HG02588 (cell line): Measurements from ENCODE around the gene CDK16.

ENCODE experiments used
- ATAC-seq: cut with Tn5 transposase; IDR thresholded peaks from one replicate; pipeline ENCODE4 v1.9.1; 2021; ENCODE audit warnings: mild to moderate bottlenecking, moderate library complexity; ENCODE audit not compliant: unreplicated experiment

CDK16 gene

DNA sequence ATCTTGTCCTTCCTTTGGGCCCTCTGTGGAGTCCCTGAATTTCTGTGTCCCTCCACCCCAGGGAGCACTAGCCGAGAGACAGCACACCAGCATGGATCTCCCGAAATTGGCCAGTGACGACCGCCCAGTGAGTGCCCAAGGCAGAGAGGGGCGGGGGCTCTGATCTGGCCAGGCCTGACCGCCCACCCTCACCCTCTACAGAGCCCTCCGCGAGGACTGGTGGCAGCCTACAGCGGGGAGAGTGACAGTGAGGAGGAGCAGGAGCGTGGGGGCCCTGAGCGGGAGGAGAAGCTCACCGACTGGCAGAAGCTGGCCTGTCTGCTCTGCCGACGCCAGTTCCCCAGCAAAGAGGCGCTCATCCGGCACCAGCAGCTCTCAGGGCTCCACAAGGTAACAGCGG is 33.2 kb upstream of the CDK16 start:
- ATAC-seq: no peak

DNA sequence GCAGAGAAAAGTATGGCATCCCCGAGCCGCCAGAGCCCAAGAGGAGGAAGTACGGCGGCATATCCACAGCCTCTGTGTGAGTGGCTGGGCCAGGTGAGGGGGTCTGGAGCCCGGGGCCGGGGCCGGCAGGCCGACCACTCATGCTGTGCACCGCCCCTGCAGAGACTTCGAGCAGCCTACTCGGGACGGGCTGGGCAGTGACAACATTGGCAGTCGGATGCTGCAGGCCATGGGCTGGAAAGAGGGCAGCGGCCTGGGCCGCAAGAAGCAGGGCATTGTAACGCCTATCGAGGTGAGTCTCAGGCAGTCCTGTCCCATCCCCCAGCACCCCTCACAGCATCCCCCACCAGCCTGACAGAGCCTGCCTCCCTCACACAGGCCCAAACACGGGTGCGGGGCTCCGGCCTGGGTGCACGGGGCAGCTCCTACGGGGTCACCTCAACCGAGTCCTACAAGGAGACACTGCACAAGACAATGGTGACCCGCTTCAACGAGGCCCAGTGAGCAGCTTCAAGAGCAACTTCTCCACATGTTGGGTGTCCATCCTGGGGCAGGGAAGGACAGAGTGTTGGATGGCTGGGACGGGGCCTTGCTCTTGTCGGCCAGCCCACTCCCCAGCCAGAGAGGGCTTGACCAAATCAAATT is 32.3 kb upstream of the CDK16 start:
- no peak for ATAC-seq

DNA sequence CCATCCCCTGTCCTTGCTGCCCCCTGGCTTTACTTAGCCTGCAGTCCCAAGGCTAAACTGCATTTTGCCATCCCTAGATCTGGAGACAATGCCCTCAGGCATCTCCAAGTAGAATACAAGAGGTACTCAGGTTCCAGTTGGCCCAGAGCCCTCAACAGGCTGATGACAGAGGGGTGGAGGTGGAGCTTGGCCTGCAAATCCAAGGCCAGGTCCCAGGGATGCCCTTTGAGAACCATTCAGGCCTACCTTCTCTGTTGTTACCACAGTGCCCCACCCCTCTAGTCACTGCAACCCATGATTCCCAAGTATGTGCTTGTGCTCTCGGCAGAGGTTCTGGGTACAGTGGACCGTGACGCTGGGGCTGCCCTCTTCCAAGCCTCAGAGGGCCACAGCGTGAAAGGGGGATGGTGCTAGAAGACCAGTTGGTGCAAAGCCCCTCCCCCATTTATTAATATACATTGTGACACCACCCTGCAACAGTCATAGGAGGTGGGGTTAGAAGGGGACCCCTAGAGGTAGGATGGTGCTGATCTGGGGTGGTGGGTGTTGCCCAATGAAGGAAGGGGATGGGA is 31.3 kb upstream of the CDK16 start:
- ATAC-seq: no peak

DNA sequence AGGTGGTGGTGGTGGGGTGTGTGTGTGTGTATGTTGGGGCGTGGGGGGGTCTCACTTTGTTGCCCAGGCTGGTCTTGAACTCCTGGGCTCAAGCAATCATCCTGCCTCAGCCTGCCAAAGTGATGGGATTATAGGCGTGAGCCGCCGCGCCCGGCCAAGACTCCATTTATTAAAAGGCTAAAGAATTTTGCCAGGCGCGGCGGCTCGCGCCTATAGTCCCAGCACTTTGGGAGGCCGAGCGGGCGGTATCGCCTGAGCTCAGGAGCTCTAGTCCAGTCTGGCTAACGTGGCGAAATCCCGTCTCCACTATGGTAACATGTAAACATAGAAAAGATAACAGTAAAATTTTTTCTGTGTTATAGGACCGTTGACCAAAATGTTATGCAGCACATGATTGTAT is 28.6 kb upstream of the CDK16 start:
- no peak for ATAC-seq

DNA sequence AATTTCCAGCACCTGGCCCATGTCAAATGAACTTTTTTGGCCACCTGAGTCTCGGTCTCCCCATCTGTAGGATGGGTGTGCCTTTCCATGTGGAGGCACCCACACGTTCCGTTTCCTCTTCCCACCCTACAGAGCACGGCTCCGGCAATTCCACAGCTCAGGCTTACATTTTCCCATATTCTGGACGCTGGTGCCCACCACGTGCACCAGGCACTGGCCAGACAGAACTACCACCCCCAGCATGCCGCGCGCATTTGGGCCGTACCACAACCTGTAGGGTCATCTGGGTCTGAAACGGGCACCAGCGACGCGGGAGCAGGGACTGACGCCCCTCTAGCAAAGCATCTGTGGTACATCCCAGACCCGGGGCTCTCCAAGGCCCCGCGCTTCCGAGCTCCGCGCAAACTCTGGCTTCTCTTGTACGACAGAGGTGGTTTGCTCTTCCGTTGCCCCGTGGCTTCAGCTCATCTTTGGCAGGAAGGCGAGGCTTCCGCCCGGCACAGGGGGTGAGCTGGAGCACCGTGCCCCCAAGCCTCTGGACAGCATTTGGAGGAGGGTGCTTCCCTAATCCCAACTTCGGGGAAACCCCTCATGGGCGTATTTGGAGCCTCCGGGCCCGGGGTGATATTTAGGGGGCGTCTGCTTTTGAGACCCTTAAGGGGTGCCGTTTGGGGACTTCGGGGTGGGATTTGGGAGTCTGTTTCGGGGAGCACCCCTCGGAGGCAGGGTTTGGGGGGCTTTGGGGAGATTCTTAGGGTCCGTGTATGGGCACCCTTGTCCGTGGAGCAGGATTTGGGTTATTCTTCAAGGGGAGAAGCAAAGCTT is 27.8 kb upstream of the CDK16 start:
- peak; percentile 68 for ATAC-seq

DNA sequence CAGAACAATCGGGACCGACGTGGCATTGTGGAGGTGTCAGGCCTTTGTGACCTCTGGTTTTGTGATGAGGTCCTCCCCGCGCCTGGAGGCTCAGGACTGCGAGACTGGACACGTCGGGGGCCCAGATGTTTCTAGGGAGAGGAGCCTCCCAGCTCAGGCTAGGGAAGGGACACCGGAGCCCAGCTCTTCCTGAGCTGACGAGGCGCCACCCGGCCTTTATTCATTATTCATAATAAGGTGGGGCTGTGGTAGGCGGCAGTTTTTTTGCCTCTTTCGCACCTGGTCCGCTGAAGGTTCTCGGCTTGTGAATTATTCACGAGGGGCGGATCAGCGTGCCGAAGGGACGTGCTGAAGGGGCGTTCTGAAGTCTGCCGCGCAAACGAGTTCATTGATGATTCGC is 27.1 kb upstream of the CDK16 start:
- ATAC-seq: no peak

DNA sequence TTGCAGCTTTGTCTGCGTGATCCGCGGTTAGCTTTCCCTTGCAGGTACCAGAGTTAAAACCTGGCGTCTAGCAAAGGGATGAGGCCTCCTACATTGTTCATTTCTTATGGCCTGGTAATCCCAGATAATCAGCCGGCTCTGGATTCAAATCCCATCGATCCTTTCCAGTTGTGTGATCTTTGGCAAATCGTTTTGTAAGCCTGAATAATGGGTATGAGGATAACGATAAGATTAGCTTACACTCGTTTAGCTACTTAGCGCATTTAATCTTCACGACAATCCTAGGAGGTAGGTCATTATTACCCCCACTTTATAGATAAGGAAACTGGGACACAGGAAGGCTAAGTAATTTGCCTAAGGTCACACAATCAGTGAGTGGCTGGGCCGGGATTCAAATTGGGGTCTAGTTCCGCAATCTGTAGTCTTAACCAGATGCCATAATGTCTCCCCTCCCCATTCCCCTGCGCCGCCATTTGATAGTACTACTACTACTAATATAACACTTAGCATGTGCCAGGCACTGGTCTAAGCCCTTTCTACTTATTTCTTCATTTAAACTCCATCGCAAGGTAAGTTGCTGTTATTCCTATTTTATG is 26.6 kb upstream of the CDK16 start:
- ATAC-seq: no peak

DNA sequence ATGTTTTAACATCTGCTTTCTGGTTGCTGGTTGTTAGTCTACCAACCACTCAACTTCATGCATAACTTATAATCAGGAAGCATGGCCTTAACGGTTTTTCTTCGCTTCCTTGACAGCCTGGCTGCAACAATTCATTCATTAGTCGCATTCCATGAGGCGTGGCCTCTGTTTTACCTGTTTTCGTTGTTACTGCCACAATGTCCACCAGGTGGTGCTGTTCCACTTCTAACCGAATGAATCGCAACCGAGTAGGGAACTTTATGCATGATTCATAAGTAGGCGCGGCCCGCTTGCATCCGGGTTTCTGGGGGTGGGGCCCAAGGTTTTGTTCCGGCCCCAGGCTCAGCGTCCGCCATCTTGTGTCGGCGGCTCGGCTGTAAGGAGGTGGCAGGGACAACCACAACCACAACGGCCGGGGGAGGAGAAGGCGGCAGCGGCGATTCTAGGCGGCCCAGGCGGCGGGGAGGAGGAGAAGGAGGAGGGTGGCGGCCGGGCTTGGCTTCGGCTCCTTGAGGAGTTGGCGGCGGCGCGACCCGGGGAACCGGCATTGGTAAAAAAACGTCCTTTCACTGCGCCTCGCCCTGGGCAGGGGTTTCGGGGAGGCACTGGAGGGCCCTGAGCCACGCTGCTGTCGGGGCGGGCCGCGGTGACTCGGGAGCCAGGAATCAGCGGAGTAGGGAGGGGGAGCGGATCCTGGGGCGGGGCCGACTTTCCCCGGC is 24.8 kb upstream of the CDK16 start, which contains the start of gene UBA1:
Gene UBA1 (plus strand): TSS at position 355 of the 719 bp plus-strand sequence. CDS start 4,974 bp downstream, outside the sequence.
- ATAC-seq: peak; percentile 60

DNA sequence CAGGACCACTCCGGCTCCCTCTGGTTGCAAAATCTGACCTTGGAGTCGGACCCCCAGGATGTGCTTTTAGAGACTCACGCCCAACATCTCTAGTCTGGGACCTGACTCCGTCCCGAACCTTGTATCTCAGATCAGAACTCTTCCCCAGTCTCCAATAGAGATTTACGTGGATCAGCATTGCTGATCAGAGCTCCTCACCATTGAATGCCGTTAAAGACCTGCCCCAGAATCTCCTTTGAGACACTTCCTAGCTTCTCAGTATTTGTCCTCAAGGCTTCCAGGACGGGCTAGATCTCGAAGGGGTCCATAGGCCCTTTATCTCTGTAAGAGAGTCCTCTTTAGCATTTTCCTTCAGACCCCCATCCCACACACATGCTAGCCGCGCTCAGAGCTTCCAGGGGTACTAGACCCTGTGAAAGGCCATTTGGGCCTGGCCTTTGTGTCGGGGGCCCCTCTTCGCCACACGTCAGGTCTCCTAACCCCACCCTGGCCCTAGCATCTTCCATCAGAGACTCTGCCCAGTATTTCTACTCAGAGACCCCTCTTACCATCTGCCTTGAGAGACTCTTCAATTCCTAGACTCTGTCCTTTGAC is 24.2 kb upstream of the CDK16 start:
- no peak for ATAC-seq

DNA sequence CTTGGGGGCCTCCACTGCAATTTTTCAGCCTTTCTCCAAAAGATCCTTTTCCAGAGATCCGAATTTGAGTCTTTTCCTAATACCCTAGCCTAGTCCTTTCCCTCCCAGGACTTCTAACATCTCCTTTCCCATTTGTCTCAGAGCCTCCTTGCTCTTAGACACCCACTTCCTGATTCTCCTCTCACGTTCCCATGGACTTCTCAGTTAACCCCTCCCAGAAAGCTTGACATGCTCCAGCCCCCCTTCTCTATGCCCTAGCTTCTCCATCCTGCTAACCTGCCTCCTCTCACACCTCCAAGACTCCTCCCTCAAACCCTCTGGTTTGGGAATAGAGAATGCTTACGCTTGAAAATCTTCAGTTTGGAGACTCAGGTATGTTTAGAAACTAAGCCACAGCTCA is 22.4 kb upstream of the CDK16 start:
- ATAC-seq: no peak

DNA sequence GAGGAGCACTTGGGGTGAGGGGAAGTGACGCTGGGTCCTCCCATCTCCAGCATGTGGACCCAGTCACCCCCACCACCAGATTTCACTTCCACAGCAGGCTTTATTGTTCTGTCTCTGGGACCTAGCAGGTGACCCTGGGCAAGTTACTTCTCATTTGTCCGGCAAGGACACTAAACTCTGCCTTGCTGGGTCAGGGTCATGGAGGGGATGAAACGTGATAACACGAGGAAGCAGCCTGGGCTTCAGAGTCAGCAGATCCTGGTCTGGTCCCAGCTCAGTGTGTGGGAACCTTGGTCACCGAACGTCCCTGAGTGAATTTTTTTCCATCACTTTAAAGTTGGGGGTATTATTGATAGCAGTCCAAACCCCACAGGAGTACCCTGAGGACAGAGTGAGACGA is 21.0 kb upstream of the CDK16 start:
- no peak for ATAC-seq

DNA sequence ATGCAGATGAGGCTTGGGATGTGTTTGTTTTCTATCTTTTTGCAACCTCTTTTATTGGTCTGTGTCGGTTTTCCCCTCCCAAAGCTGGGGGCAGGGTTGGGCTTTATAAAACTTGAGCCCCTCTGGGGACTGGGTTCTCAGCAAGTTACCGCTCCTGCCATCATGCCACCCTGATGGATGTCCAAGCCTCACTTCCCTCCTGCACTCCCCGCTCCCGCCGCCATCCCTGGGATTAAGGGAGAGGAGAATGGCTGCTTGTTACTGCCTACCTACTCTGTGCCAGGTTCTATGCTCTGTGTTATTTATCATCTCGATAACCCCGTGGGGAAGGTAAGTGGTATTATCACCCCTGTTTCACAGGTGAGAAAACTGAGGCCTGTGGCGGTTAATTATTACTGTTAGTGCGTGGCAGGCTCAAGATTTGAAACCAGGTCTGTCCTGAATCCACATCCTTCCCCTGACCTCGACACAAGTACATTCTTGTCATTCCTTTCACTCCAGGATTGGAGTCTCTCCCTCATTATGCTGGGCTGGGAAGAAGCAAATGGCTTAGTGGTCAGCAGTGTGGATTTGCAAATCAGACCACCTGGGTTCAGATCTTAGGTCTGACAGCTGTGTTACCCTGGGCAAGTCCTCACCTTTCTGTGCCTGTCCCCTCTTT is 20.3 kb upstream of the CDK16 start:
- ATAC-seq: no peak

DNA sequence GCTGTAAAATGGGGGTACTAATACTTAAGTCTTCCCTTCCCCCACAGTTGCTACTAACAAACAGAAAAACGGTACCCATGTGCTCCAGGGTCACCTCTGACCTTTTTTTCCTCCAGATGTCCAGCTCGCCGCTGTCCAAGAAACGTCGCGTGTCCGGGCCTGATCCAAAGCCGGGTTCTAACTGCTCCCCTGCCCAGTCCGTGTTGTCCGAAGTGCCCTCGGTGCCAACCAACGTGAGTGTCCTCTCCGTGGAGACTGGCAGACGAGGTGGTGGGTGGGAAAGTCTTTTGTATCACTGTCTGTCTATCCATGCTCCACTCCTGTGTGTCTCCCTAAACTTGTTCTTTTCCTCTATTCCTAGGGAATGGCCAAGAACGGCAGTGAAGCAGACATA is 19.8 kb upstream of the CDK16 start:
- ATAC-seq: no peak

DNA sequence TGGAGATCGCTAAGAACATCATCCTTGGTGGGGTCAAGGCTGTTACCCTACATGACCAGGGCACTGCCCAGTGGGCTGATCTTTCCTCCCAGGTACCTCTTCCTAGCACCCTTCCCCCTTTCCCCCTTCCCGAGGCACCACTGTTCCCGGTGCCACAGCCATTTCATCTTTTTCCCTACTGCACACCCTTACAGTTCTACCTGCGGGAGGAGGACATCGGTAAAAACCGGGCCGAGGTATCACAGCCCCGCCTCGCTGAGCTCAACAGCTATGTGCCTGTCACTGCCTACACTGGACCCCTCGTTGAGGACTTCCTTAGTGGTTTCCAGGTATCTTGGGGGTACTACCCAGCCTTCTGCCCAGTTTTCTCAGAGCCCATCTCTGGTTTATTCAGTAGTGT is 19.2 kb upstream of the CDK16 start:
- ATAC-seq: no peak

DNA sequence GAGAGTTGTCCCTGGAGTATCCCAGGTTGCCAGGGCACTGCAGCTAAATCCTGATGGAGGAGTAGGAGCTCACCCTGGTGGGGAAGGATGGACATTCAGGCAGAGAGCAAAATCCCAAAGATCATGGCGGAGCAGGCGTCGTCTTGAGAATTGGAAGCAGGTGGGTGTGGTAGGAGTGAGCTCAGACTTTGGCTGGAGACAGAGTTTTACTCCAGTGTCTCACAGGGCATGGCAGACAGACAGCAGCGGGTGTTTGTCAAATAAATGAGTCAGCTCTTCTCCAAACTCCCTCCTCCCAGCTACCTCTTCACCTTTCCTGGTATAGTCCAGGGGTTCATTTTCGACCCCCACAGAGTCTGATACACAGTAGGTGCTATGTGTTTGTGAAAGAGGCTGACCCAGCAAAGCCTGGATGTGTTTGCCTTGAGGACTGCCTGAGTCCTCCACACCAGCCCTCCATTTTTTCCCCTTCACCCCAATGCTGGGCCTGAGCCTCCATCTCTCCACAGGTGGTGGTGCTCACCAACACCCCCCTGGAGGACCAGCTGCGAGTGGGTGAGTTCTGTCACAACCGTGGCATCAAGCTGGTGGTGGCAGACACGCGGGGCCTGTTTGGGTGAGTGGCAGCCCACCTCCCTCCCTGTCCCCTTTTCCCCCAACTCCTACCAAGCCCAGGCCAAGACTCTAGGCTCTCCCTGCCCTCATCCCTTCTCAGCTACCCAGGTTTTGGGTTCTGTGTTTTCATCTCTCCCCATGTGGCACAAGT is 17.9 kb upstream of the CDK16 start:
- ATAC-seq: no peak

DNA sequence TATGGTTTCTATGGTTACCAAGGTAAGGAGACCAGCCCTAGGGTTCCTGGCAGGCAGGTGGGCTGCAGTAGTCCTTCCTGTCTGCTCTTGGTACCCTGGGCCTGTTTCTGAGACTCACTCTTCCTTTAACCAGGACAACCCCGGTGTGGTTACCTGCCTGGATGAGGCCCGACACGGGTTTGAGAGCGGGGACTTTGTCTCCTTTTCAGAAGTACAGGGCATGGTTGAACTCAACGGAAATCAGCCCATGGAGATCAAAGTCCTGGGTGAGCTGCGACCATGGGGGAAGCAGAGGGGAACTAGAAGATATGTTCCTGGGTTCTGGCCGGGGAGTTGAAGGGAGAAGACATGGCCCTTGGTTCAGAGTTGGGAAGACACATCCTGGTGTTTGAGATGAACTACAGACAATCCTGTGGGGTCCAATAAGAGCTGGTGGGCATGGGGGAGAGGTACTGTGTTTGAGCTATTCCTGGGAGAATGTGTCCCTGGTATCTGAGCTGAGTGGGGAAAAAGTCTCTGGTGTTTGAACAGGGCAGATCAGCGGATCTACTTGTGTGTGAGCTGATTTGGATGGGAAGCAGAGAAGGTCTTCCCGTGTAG is 17.0 kb upstream of the CDK16 start:
- no peak for ATAC-seq

DNA sequence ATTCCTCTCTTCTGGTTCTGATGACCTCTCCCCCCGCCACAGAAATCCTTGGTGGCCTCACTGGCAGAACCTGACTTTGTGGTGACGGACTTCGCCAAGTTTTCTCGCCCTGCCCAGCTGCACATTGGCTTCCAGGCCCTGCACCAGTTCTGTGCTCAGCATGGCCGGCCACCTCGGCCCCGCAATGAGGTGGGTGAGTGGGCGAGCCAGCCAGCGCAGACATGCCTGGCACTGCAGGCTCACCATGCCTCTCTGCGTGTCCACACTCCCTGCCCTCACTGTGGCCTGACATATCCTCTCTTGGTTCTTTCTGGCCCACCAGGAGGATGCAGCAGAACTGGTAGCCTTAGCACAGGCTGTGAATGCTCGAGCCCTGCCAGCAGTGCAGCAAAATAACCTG is 16.2 kb upstream of the CDK16 start:
- ATAC-seq: no peak

DNA sequence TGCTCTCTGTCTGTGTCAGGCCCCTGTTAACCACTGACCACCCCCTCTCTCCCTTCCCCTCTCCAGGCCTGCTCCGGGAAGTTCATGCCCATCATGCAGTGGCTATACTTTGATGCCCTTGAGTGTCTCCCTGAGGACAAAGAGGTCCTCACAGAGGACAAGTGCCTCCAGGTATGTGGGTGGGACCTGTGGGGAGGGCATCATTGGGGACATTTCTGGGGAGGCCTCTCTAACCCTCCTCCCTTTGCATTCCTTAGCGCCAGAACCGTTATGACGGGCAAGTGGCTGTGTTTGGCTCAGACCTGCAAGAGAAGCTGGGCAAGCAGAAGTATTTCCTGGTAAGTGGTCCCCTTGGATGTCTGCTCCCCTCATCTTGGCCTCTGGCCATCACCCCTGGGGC is 15.6 kb upstream of the CDK16 start:
- ATAC-seq: no peak

DNA sequence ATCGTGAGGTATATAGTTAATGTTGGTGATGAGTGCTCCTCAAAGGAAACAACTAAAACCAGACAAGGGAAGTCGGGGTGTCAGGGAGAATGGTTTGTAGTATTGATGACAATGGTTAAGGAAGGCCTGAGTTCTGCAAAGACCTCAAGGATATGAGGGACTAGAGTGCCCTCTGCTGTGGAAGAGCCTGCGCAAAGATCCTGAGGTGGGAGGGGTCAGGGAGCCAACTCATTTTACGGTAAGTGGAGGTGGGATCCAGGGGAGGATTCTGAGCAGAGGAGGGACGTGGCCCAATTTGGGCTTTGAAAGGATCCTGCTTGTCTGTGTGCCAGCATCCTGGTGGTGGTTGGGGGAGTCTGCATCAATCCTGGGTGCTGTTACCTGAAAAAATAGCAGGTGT is 13.5 kb upstream of the CDK16 start:
- ATAC-seq: no peak
